HG02938 (cell line): ENCODE measurements around the gene MYO6.

Source experiments
- ATAC-seq: cut with Tn5 transposase; IDR thresholded peaks from one replicate; pipeline ENCODE4 v1.9.1; 2021; ENCODE audit warnings: mild to moderate bottlenecking, moderate library complexity; ENCODE audit not compliant: unreplicated experiment

Gene MYO6

GRCh38 chr6:75819776-75820487, 70.9 kb downstream of the MYO6 start:
- ATAC-seq: no peak

- ATAC-seq: peak; percentile 75
These were observed 75.1 kb downstream of the MYO6 start for GRCh38 chr6:75824160-75824559.

- ATAC-seq: no peak
These were observed 78.1 kb downstream of the MYO6 start for GRCh38 chr6:75827163-75827562.

GRCh38 chr6:75830959-75831885, 82.2 kb downstream of the MYO6 start:
- no peak for ATAC-seq

- ATAC-seq: no peak
These were observed 85.4 kb downstream of the MYO6 start for GRCh38 chr6:75834447-75834846.

- no peak for ATAC-seq
These were observed 93.2 kb downstream of the MYO6 start for GRCh38 chr6:75842191-75842590.

GRCh38 chr6:75842732-75843131, 93.7 kb downstream of the MYO6 start:
- ATAC-seq: no peak

- ATAC-seq: no peak
These were observed 94.4 kb downstream of the MYO6 start for GRCh38 chr6:75843396-75843795.

- ATAC-seq: no peak
These were observed 99.2 kb downstream of the MYO6 start for GRCh38 chr6:75848274-75848673.

GRCh38 chr6:75849329-75850025, 100.4 kb downstream of the MYO6 start:
- ATAC-seq: no peak

- no peak for ATAC-seq
These were observed 101.2 kb downstream of the MYO6 start for GRCh38 chr6:75850026-75850833.

- peak; percentile 64 for ATAC-seq
These were observed 103.7 kb downstream of the MYO6 start for GRCh38 chr6:75852721-75853120.

- no peak for ATAC-seq
These were observed 104.8 kb downstream of the MYO6 start for GRCh38 chr6:75853806-75854205.

GRCh38 chr6:75855052-75855451, 106.0 kb downstream of the MYO6 start:
- no peak for ATAC-seq

GRCh38 chr6:75856902-75857301, 107.9 kb downstream of the MYO6 start:
- ATAC-seq: no peak

GRCh38 chr6:75863001-75863400, 114.0 kb downstream of the MYO6 start:
- ATAC-seq: no peak

GRCh38 chr6:75863784-75864183, 114.7 kb downstream of the MYO6 start:
- no peak for ATAC-seq

- no peak for ATAC-seq
These were observed 115.4 kb downstream of the MYO6 start for GRCh38 chr6:75864446-75864845.

GRCh38 chr6:75870389-75870788, 121.3 kb downstream of the MYO6 start:
- no peak for ATAC-seq

- ATAC-seq: no peak
These were observed 125.2 kb downstream of the MYO6 start for GRCh38 chr6:75874224-75874623.

GRCh38 chr6:75876152-75876551, 127.1 kb downstream of the MYO6 start:
- ATAC-seq: no peak
